OCI-LY3 (cell line): ENCODE measurements around the gene MFAP3.

ENCODE experiments used
- EZH2phosphoT487 ChIP-seq: fragments of 200-600 bp; shearing (Covaris generic); IDR thresholded peaks from 2 replicates; pipeline ENCODE4 v1.6.1; 2018; ENCODE audit warnings: antibody characterized with exemption, mixed run types, low read depth
- TF ChIP-seq, protein P1 (sequence below): fragments of 200-600, 300-600 bp; sonication (generic); IDR thresholded peaks from 2 replicates; pipeline ENCODE4 v1.5.1; 2014; ENCODE audit warnings: antibody characterized with exemption, low read length, low read depth

DNA sequence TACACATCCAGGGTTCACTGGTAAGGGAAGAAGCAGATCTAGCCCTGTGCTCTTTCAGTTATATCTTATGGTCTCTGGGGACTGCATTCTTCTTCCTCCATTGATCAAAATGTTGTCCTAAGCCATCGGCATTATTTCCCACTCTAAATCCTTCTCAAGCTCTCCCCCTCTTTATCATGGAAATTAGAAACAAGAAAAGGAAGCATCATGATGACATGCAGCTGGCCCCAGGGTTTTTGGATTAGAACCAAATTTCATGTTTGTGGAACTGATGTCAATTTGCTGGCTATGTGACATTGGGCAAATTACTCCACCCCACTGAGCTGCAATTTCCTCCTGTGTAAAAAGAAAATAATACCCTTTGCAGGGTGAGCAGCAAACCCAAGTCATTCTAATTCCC lies 39.5 kb downstream of the MFAP3 start:
- TF ChIP-seq, protein P1, sequence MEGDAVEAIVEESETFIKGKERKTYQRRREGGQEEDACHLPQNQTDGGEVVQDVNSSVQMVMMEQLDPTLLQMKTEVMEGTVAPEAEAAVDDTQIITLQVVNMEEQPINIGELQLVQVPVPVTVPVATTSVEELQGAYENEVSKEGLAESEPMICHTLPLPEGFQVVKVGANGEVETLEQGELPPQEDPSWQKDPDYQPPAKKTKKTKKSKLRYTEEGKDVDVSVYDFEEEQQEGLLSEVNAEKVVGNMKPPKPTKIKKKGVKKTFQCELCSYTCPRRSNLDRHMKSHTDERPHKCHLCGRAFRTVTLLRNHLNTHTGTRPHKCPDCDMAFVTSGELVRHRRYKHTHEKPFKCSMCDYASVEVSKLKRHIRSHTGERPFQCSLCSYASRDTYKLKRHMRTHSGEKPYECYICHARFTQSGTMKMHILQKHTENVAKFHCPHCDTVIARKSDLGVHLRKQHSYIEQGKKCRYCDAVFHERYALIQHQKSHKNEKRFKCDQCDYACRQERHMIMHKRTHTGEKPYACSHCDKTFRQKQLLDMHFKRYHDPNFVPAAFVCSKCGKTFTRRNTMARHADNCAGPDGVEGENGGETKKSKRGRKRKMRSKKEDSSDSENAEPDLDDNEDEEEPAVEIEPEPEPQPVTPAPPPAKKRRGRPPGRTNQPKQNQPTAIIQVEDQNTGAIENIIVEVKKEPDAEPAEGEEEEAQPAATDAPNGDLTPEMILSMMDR: no peak
- no peak for TF ChIP-seq EZH2phosphoT487
